ENCODE measurements around the gene ATAD2B.

- TF ChIP-seq POLR2A (IDR thresholded peaks at IDR 0.05), result no peak
- no peak for TF ChIP-seq CTCF (IDR thresholded peaks at IDR 0.05)
These were observed 180.6 kb downstream of the ATAD2B start for GRCh38 chr2:23746141-23746863.

Data from body of pancreas (tissue), 4 donors.